ENCODE measurements around the gene SNAPC3. TPM values are rescaled to one million over a fixed set of nuclear protein-coding genes. Genes with fewer than 3 reads are reported as not detected.
"Not testable (repeated sequence)": the region's sequence is repeated elsewhere in the genome, so short reads cannot be mapped to it uniquely, and the experiment has no call there.

The SNAPC3 gene
- total RNA-seq, 1 experiment from 2014 or later, result 11.5 TPM

- H3K4me1 ChIP-seq (ENCODE audit: control insufficient read depth, insufficient read depth, low read length); BruUV-seq (replicated peaks); CTCF ChIA-PET; H3K27ac ChIP-seq (ENCODE audit: low read length); POLR2A ChIA-PET; ATAC-seq; H3K4me3 ChIP-seq (ENCODE audit: low read depth in 2 of 2, low read length in 2 of 2); H3K27me3 ChIP-seq (ENCODE audit: control insufficient read depth, insufficient read depth, low read length); H3K9me3 ChIP-seq (ENCODE audit: control insufficient read depth, insufficient read depth, low read depth, low read length); in situ Hi-C loops (cut with HindIII; ENCODE audit: low pct_unique_long_range_greater_than_20kb, low sequenced_read_pairs); H3K36me3 ChIP-seq (ENCODE audit: control insufficient read depth, insufficient read depth, low read length); DNase-seq (ENCODE audit: low read depth, low spot score); intact Hi-C loops (cut with micrococcal nuclease; ENCODE audit: unreplicated experiment): not testable (repeated sequence)
Observed at GRCh38 chr9:15379317-15379716, 43.4 kb upstream of the SNAPC3 start.

GRCh38 chr9:15379888-15380287 is 42.8 kb upstream of the SNAPC3 start:
- CTCF ChIA-PET; H3K27ac ChIP-seq (ENCODE audit: low read length); H3K4me3 ChIP-seq (ENCODE audit: low read depth in 2 of 2, low read length in 2 of 2); H3K9me3 ChIP-seq (ENCODE audit: control insufficient read depth, insufficient read depth, low read depth, low read length); in situ Hi-C loops (cut with HindIII; ENCODE audit: low pct_unique_long_range_greater_than_20kb, low sequenced_read_pairs); DNase-seq (ENCODE audit: low read depth, low spot score); BruUV-seq (replicated peaks); POLR2A ChIA-PET; H3K4me1 ChIP-seq (ENCODE audit: control insufficient read depth, insufficient read depth, low read length); ATAC-seq; H3K36me3 ChIP-seq (ENCODE audit: control insufficient read depth, insufficient read depth, low read length); H3K27me3 ChIP-seq (ENCODE audit: control insufficient read depth, insufficient read depth, low read length); intact Hi-C loops (cut with micrococcal nuclease; ENCODE audit: unreplicated experiment): not testable (repeated sequence)

DNA sequence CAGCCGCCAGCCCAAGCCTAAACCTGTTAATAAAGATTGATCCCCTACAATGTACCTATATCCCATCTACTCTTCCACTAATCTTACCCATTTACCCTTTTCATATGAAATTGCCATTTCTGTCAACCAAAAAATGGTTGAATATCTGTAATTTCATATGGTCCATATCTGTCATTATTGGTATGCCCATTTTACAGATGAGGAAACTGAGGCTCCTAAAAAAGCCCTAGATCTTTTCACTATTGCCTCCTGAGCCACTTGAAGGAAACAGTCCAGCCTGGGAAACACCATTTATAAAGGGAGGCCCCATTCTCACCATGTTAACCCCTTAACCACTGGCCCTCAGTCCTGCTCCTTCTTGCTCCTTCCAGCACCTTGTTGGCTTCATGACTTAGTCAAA is 41.2 kb upstream of the SNAPC3 start:
- no peak overlapping the region for H3K27ac ChIP-seq (ENCODE audit: low read length)
- no peaks in the 10 kb centered on the region for H3K4me1 ChIP-seq (ENCODE audit: control insufficient read depth, insufficient read depth, low read length)
- H3K4me3 ChIP-seq (ENCODE audit: low read depth in 2 of 2, low read length in 2 of 2), result no peak overlapping the region
- intact Hi-C loops (cut with micrococcal nuclease; ENCODE audit: unreplicated experiment), result no loop called here
- no peak for TF ChIP-seq SIN3A (IDR thresholded peaks at IDR 0.05; ENCODE audit: borderline replicate concordance, insufficient read depth, low read depth, low read length)
- TF ChIP-seq, protein P1, sequence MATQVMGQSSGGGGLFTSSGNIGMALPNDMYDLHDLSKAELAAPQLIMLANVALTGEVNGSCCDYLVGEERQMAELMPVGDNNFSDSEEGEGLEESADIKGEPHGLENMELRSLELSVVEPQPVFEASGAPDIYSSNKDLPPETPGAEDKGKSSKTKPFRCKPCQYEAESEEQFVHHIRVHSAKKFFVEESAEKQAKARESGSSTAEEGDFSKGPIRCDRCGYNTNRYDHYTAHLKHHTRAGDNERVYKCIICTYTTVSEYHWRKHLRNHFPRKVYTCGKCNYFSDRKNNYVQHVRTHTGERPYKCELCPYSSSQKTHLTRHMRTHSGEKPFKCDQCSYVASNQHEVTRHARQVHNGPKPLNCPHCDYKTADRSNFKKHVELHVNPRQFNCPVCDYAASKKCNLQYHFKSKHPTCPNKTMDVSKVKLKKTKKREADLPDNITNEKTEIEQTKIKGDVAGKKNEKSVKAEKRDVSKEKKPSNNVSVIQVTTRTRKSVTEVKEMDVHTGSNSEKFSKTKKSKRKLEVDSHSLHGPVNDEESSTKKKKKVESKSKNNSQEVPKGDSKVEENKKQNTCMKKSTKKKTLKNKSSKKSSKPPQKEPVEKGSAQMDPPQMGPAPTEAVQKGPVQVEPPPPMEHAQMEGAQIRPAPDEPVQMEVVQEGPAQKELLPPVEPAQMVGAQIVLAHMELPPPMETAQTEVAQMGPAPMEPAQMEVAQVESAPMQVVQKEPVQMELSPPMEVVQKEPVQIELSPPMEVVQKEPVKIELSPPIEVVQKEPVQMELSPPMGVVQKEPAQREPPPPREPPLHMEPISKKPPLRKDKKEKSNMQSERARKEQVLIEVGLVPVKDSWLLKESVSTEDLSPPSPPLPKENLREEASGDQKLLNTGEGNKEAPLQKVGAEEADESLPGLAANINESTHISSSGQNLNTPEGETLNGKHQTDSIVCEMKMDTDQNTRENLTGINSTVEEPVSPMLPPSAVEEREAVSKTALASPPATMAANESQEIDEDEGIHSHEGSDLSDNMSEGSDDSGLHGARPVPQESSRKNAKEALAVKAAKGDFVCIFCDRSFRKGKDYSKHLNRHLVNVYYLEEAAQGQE (IDR thresholded peaks at IDR 0.05; ENCODE audit: insufficient read depth in 1 of 2, low read depth in 2 of 2, low read length in 1 of 2), result no peak
- H3K36me3 ChIP-seq (ENCODE audit: control insufficient read depth, insufficient read depth, low read length), result no peaks in the 10 kb centered on the region
- BruUV-seq (replicated peaks), result no TSS peak
- POLR2A ChIA-PET, result no interaction called here
- H3K9me3 ChIP-seq (ENCODE audit: control insufficient read depth, insufficient read depth, low read depth, low read length), result no peaks in the 10 kb centered on the region
- ATAC-seq (no peak), DNase-seq (ENCODE audit: low read depth, low spot score) (no peak)
- CTCF ChIA-PET, result no interaction called here
- no peaks in the 10 kb centered on the region for H3K27me3 ChIP-seq (ENCODE audit: control insufficient read depth, insufficient read depth, low read length)
- in situ Hi-C loops (cut with HindIII; ENCODE audit: low pct_unique_long_range_greater_than_20kb, low sequenced_read_pairs), result no loop called here

DNA sequence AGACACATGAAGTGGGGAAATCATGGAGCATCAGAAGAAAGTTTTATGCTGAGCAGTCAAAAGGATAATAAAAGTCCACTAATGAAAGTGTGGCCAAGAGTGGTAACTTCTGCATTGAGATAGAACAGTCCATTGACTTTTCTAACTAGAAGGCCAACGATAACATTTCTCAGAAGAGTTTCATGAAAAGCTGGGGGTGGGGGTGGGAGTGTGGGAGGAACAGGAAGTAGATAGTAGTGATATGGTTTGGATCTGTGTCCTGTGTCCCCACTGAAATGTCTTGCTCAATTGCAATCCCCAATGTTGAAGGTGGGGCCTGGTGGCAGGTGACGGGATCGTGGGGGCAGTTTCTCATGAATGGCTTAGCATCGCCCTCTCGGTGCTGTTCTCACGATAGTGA is 36.2 kb upstream of the SNAPC3 start:
- H3K36me3 ChIP-seq (ENCODE audit: control insufficient read depth, insufficient read depth, low read length), result no peaks in the 10 kb centered on the region
- TF ChIP-seq, protein P2, sequence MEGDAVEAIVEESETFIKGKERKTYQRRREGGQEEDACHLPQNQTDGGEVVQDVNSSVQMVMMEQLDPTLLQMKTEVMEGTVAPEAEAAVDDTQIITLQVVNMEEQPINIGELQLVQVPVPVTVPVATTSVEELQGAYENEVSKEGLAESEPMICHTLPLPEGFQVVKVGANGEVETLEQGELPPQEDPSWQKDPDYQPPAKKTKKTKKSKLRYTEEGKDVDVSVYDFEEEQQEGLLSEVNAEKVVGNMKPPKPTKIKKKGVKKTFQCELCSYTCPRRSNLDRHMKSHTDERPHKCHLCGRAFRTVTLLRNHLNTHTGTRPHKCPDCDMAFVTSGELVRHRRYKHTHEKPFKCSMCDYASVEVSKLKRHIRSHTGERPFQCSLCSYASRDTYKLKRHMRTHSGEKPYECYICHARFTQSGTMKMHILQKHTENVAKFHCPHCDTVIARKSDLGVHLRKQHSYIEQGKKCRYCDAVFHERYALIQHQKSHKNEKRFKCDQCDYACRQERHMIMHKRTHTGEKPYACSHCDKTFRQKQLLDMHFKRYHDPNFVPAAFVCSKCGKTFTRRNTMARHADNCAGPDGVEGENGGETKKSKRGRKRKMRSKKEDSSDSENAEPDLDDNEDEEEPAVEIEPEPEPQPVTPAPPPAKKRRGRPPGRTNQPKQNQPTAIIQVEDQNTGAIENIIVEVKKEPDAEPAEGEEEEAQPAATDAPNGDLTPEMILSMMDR (IDR thresholded peaks at IDR 0.05), result no peak
- TF ChIP-seq TCF7L2 (IDR thresholded peaks at IDR 0.05; ENCODE audit: low read depth, low read length), result no peak
- TF ChIP-seq POLR2AphosphoS5 (IDR thresholded peaks at IDR 0.05; ENCODE audit: low read depth, low read length), result no peak
- TF ChIP-seq, protein P1 (IDR thresholded peaks at IDR 0.05; ENCODE audit: insufficient read depth in 1 of 2, low read depth in 2 of 2, low read length in 1 of 2), result no peak
- no peak for TF ChIP-seq SIN3A (IDR thresholded peaks at IDR 0.05; ENCODE audit: borderline replicate concordance, insufficient read depth, low read depth, low read length)

More for the DNA sequence above, 36.2 kb upstream of the SNAPC3 start:
- no peaks in the 10 kb centered on the region for H3K4me1 ChIP-seq (ENCODE audit: control insufficient read depth, insufficient read depth, low read length)
- ATAC-seq (no peak), DNase-seq (ENCODE audit: low read depth, low spot score) (no peak)
- CTCF ChIA-PET, result no interaction called here
- POLR2A ChIA-PET, result no interaction called here
- no peaks in the 10 kb centered on the region for H3K27me3 ChIP-seq (ENCODE audit: control insufficient read depth, insufficient read depth, low read length)
- H3K27ac ChIP-seq (ENCODE audit: low read length), result no peak overlapping the region
- no TSS peak for BruUV-seq (replicated peaks)
- H3K4me3 ChIP-seq (ENCODE audit: low read depth in 2 of 2, low read length in 2 of 2), result no peak overlapping the region
- in situ Hi-C loops (cut with HindIII; ENCODE audit: low pct_unique_long_range_greater_than_20kb, low sequenced_read_pairs), result no loop called here
- intact Hi-C loops (cut with micrococcal nuclease; ENCODE audit: unreplicated experiment), result no loop called here
- no peaks in the 10 kb centered on the region for H3K9me3 ChIP-seq (ENCODE audit: control insufficient read depth, insufficient read depth, low read depth, low read length)

Data from Panc1 (cell line).